GM23248 (cell line): ENCODE measurements around the gene AKR1C1.
"Not testable (repeated sequence)": the region's sequence is repeated elsewhere in the genome, so short reads cannot be mapped to it uniquely, and the experiment has no call there.

Experiments used
- EZH2 ChIP-seq: fragments of 200-600 bp; sonication (generic); IDR thresholded peaks from 2 replicates; pipeline ENCODE4 v1.6.1; 2018; ENCODE audit warnings: antibody characterized with exemption, mild to moderate bottlenecking; ENCODE audit not compliant: insufficient read depth, poor library complexity, severe bottlenecking
- EZH2phosphoT487 ChIP-seq: fragments of 200-600 bp; sonication (generic); IDR thresholded peaks from 2 replicates; pipeline ENCODE4 v1.6.1; 2018; ENCODE audit warnings: antibody characterized with exemption, moderate library complexity, mild to moderate bottlenecking, low read depth; ENCODE audit not compliant: insufficient read depth

DNA sequence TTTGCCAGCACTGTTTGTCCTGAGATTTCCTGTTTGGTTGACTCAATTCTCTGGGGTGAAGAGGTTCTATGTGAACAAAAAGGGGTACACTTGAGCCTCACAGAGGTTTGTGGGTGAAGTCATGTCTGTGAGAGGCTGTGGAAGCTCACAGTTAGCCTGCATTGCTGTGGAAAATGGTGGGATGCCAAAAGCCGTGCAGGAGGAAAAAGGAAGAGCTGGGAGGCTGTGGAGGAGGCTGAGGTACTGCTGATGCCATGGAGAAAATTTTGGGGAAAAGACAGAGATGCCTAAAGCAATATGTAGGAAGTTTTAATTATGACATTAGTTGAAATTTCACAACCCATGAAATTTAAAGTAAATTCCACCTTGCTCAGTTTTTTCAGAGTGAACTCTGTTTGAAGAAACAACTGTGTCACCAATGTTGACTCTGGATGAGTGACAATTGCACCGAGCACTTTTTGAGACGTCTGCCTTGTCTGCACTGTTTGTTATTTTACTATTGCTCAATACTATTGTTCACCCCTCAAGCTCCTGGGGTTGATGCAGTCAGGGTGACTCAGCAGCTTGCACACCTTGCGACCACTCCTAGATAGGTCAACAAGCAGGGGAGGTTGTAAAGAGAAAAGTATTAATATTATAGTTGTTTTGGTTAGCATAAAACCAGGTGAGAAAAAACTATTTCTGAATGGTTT, 45.8 kb downstream of the AKR1C1 start:
- TF ChIP-seq EZH2phosphoT487, EZH2: not testable (repeated sequence)
